OCI-LY1 (cell line): ENCODE results near the gene PRKCH.

Experiments used
- H2AFZ ChIP-seq: fragments of 200-600 bp; sonication (generic), shearing (Covaris generic); 2 replicates; pipeline ENCODE4 v1.6.0; 2014; ENCODE audit warnings: antibody characterized with exemption, mild to moderate bottlenecking, low read length
- H3F3A ChIP-seq: fragments of 200-600 bp; sonication (generic), shearing (Covaris generic); 2 replicates; pipeline ENCODE4 v1.6.0; 2014; ENCODE audit warnings: mild to moderate bottlenecking, antibody characterized with exemption, low read length, moderate library complexity; ENCODE audit not compliant: insufficient read depth
- H3K27ac ChIP-seq: fragments of 200-600 bp; sonication (generic); 2 replicates; pipeline ENCODE4 v1.5.1; 2014; ENCODE audit warnings: low read length, mixed run types, mild to moderate bottlenecking, low read depth; ENCODE audit not compliant: poor library complexity, severe bottlenecking
- H3K27me3 ChIP-seq: fragments of 200-600 bp; sonication (generic); 2 replicates; pipeline ENCODE4 v1.6.0; 2014; ENCODE audit warnings: antibody characterized with exemption, mild to moderate bottlenecking, low read length, moderate library complexity; ENCODE audit not compliant: insufficient read depth
- H3K36me3 ChIP-seq: fragments of 200-600 bp; sonication (generic); 2 replicates; pipeline ENCODE4 v1.6.1; 2014; ENCODE audit warnings: mild to moderate bottlenecking, antibody characterized with exemption, low read length, moderate library complexity, mixed read lengths; ENCODE audit not compliant: insufficient read depth
- H3K4me1 ChIP-seq: fragments of 200-600 bp; sonication (generic); 2 replicates; pipeline ENCODE4 v1.5.1; 2014; ENCODE audit warnings: mild to moderate bottlenecking, low read length, moderate library complexity; ENCODE audit not compliant: insufficient read depth, severe bottlenecking
- H3K4me2 ChIP-seq: fragments of 200-600 bp; sonication (generic), shearing (Covaris generic); 2 replicates; pipeline ENCODE4 v1.6.1; 2014; ENCODE audit warnings: low read length
- H3K4me3 ChIP-seq: fragments of 200-600 bp; sonication (generic); 2 replicates; pipeline ENCODE4 v1.5.1; 2014; ENCODE audit warnings: low read length, low read depth, mild to moderate bottlenecking, mixed read lengths; ENCODE audit not compliant: poor library complexity, severe bottlenecking
- H3K79me2 ChIP-seq: fragments of 200-600 bp; shearing (Covaris generic); 2 replicates; pipeline ENCODE4 v1.6.1; 2016; ENCODE audit warnings: mixed run types, low read length, mixed read lengths; ENCODE audit not compliant: insufficient read depth
- H3K9ac ChIP-seq: fragments of 200-600 bp; sonication (generic), shearing (Covaris generic); 2 replicates; pipeline ENCODE4 v1.6.1; 2014; ENCODE audit warnings: mild to moderate bottlenecking, low read length, mixed read lengths
- H3K9me2 ChIP-seq: fragments of 200-600 bp; sonication (generic), shearing (Covaris generic); 2 replicates; pipeline ENCODE4 v1.6.1; 2014; ENCODE audit warnings: low read depth, mild to moderate bottlenecking, low read length, mixed read lengths
- H3K9me3 ChIP-seq: fragments of 200-600 bp; shearing (Covaris generic); 2 replicates; pipeline ENCODE4 v1.6.1; 2014; ENCODE audit warnings: low read length, mixed read lengths
- H4K20me1 ChIP-seq: fragments of 200-600 bp; sonication (generic), shearing (Covaris generic); 2 replicates; pipeline ENCODE4 v1.6.0; 2016; ENCODE audit warnings: mild to moderate bottlenecking, low read length; ENCODE audit not compliant: insufficient read depth
- CTCF ChIP-seq: fragments of 200-600 bp; sonication (generic), shearing (Covaris generic); IDR thresholded peaks from 2 replicates; pipeline ENCODE4 v1.5.1; 2017; ENCODE audit warnings: mild to moderate bottlenecking, antibody characterized with exemption, low read length, moderate library complexity, mixed read lengths
- EZH2 ChIP-seq: fragments of 200-600 bp; sonication (generic), shearing (Covaris generic); IDR thresholded peaks from 2 replicates; pipeline ENCODE4 v1.8.0; 2017; ENCODE audit warnings: borderline replicate concordance, mixed run types, mild to moderate bottlenecking, antibody characterized with exemption, low read length, moderate library complexity, mixed read lengths

The PRKCH gene

GRCh38 chr14:61346221-61346620 is 24.8 kb downstream of the PRKCH start:
- Histone ChIP-seq H3K9me3 (no peaks in the 10 kb centered on the region), H3K4me2 (no peak overlapping the region), H3K79me2 (no peaks in the 10 kb centered on the region), H3K9ac (no peak overlapping the region), H3F3A (no peaks in the 10 kb centered on the region), H3K27ac (no peak overlapping the region), H4K20me1 (no peaks in the 10 kb centered on the region), H3K4me1 (no peaks in the 10 kb centered on the region), H3K36me3 (no peaks in the 10 kb centered on the region), H2AFZ (no peak overlapping the region), H3K4me3 (no peak overlapping the region), H3K27me3 (no peaks in the 10 kb centered on the region), H3K9me2 (no peaks in the 10 kb centered on the region)
- no peak for TF ChIP-seq EZH2
- no peak for TF ChIP-seq CTCF

- Histone ChIP-seq H3K9me3 (no peaks in the 10 kb centered on the region), H3K36me3 (no peaks in the 10 kb centered on the region), H3K27me3 (no peaks in the 10 kb centered on the region), H4K20me1 (no peaks in the 10 kb centered on the region), H2AFZ (no peak overlapping the region), H3K9ac (no peak overlapping the region), H3K9me2 (no peaks in the 10 kb centered on the region), H3K79me2 (no peaks in the 10 kb centered on the region), H3K4me2 (no peak overlapping the region), H3K4me1 (no peaks in the 10 kb centered on the region), H3K4me3 (no peak overlapping the region), H3K27ac (no peak overlapping the region), H3F3A (no peaks in the 10 kb centered on the region)
- TF ChIP-seq EZH2 (no peak), CTCF (no peak)
These were observed 25.4 kb downstream of the PRKCH start for GRCh38 chr14:61346793-61347192.

- Histone ChIP-seq H3K9ac (no peak overlapping the region), H3K36me3 (no peaks in the 10 kb centered on the region), H3K9me2 (no peaks in the 10 kb centered on the region), H3K4me2 (no peak overlapping the region), H3K4me1 (no peaks in the 10 kb centered on the region), H3K9me3 (no peaks in the 10 kb centered on the region), H3K4me3 (no peak overlapping the region), H2AFZ (no peak overlapping the region), H4K20me1 (no peaks in the 10 kb centered on the region), H3K27me3 (no peaks in the 10 kb centered on the region), H3F3A (no peaks in the 10 kb centered on the region), H3K79me2 (no peaks in the 10 kb centered on the region), H3K27ac (no peak overlapping the region)
- no peak for TF ChIP-seq CTCF
These were observed 26.6 kb downstream of the PRKCH start for GRCh38 chr14:61347826-61348443.
